22Rv1 (cell line): ENCODE results near the gene SLBP.

Experiments
- H3K27ac ChIP-seq: fragments of 450-650 bp; 2 replicates; pipeline ENCODE4 v1.5.1; 2017
- ZFX ChIP-seq: fragments of 450-650 bp; IDR thresholded peaks from 2 replicates; pipeline ENCODE4 v1.6.1; 2017; ENCODE audit warnings: antibody characterized with exemption, borderline replicate concordance
- TF ChIP-seq, protein P1 (sequence below): fragments of 450-650 bp; IDR thresholded peaks from 2 replicates; pipeline ENCODE4 v1.5.1; 2017; ENCODE audit warnings: mild to moderate bottlenecking

The SLBP gene

DNA sequence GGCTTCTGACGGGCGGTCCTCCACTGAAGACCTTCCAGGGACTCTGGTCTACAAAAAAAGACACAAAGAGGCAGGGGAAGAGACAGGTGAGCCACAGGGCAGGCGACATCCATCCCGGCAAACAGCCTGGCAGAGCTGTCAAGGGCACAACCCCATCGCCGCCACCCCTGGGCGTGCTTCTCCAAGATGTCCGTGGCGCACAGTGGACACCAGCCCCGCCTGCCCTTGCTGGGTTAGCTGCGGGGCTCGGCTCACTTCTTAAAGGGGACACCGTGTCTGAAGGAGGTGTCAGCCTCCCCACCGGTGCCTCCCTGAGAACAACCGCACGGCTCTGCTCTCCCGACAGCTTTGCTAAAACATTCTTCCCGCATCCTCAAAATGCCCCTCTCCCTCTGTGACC is 56.4 kb downstream of the SLBP start:
- TF ChIP-seq, protein P1, sequence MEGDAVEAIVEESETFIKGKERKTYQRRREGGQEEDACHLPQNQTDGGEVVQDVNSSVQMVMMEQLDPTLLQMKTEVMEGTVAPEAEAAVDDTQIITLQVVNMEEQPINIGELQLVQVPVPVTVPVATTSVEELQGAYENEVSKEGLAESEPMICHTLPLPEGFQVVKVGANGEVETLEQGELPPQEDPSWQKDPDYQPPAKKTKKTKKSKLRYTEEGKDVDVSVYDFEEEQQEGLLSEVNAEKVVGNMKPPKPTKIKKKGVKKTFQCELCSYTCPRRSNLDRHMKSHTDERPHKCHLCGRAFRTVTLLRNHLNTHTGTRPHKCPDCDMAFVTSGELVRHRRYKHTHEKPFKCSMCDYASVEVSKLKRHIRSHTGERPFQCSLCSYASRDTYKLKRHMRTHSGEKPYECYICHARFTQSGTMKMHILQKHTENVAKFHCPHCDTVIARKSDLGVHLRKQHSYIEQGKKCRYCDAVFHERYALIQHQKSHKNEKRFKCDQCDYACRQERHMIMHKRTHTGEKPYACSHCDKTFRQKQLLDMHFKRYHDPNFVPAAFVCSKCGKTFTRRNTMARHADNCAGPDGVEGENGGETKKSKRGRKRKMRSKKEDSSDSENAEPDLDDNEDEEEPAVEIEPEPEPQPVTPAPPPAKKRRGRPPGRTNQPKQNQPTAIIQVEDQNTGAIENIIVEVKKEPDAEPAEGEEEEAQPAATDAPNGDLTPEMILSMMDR = no peak
- no peak for TF ChIP-seq ZFX
- H3K27ac ChIP-seq = no peak overlapping the region

DNA sequence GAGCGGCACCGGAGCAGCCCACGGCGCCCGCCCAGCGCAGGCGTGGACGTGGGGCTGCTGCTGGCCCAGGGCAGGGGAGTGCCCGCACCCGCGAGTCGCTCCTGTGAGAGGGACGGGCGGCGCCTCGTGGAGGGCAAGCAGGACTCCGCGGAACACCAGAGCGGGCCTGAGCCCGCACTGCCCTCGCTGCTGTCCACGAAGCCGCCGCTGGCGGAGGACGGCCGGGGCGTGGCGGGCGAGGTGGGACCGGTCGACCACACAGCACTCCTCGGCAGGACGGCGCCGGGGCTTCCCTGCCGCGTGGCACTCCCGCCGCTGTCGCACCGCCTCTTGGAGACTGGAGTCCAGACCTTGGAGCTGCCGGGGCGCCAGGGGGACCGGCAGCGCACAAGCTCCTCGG is 57.0 kb downstream of the SLBP start:
- no peak overlapping the region for H3K27ac ChIP-seq
- TF ChIP-seq, protein P1 = no peak
- no peak for TF ChIP-seq ZFX

DNA sequence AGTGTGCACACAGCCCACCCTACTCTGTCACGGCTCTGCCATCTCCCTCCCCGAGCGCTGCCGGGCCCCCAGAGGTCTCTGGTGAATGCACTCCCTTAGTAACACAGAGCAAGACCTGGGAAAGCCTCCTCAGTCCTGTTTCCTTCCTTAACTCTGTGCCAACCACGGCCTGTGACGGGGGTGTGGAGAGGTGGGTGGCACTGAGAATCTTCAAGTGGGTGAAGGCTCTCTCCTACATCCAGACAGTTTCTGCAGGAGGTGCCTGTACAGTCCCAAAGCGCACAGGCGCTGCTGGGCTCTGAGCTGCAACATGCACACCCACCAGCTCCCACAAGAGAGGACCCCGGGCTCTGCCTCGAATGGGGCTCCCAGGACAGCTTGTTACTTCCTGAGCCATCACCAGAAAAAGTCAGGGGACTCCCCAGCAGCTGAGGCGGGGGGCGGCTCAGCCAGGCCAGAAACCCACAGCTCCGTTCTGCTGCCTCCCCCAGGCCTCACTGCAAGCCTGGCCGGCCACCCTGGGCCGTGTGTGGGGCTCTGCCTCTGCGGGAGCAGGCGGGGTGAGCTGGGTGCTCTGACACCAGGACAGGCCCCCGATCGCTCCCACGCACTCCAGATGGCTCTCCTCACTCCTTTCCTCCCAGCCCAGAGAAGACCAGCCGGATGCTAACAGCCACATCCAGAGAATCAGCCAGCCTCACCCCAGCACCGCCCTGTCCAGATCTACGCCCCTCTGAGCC is 57.7 kb downstream of the SLBP start:
- TF ChIP-seq, protein P1 = no peak
- TF ChIP-seq ZFX = no peak

DNA sequence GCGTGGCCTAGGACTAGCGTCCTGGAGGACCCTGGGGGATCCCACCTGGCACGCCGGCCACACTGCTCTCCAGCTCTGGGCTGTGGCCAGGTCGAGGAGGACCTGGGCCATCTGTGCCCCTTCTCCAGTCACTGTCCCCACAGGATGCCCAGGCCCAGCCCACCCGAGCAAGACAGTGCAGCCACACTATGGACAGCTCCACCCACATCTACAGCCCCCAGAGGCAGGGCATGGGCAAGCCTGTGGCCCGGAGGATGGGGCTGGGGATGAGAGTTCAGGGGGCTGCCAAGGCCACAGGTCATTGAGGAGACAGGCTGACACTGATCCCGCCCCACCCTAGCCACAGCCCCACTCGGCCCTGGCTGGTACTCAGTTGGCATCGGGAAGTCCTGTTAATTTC is 58.3 kb downstream of the SLBP start:
- no peak for TF ChIP-seq ZFX
- TF ChIP-seq, protein P1 = no peak
- no peak overlapping the region for H3K27ac ChIP-seq

More for the DNA sequence above, 57.7 kb downstream of the SLBP start:
- no peak overlapping the region for H3K27ac ChIP-seq

DNA sequence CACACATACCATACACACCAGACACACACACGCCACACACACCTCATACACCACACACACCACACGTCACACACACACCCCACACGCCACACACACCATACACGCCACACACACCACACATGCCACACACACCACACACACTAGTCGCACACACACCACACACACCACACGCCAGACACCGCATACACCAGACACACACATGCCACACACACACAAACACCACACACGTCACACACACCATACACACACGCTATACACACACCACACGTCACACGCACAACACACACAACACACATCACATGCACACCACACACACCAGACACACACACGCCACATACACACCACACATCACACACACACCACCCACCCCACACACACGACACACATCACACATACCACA is 60.0 kb downstream of the SLBP start:
- no peak for TF ChIP-seq ZFX
- no peak overlapping the region for H3K27ac ChIP-seq

DNA sequence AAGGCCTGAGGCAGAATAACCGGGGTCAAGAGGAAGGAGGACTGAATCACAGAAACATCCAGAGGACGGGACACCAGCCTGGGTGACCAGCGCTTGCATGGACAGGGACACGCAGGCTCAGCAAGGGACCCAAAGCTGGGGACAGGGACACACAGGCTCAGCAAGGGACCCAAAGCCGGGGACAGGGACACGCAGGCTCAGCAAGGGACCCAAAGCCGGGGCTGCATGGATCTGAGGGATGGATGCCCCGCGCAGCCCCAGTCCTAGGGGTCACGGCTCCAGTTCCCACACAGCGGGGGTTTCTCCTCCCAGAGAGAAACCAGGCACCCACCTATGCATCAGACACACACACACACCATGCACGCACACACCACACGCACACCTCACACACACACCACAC is 60.5 kb downstream of the SLBP start:
- H3K27ac ChIP-seq = no peak overlapping the region
- TF ChIP-seq, protein P1 = no peak
- no peak for TF ChIP-seq ZFX

DNA sequence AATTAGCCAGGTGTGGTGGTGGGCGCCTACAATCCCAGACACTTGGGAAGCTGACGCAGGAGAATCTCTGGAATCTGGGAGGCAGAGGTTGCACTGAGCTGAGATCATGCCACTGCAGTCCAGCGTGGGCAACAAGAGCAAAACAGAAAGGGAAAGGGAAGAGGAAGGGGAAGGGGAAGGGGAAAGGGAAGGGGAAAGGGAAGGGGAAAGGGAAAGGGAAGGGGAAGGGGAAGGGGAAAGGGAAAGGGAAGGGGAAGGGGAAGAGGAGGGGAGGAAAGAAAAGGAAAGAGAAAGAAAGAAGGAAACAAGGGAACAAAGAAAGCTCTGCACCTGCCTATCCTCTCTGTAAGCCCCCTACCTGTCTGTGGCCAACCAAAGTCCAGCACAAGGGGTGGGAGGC is 63.2 kb downstream of the SLBP start:
- TF ChIP-seq, protein P1 = no peak
- TF ChIP-seq ZFX = no peak

DNA sequence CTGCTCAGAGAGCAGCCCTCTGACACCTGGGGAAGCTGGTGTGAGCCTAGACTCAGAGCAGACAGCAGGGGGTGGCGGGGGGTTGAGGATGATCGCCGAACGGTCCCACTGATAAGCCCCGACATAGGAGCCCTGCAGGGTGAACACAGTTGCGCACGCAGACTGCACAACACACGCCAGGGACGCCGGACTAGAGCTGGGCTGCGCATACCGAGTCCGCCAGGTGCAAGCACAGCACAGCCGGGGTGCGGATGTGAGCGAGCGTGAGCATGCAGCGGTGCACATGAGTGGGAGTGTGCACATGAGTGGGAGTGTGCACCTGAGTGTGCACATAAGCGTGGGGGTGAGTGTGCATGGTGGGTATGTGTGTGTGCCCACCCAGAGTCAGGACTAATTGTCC is 64.7 kb downstream of the SLBP start:
- H3K27ac ChIP-seq = no peak overlapping the region

More for the DNA sequence above, 63.2 kb downstream of the SLBP start:
- H3K27ac ChIP-seq = no peak overlapping the region

More for the DNA sequence above, 64.7 kb downstream of the SLBP start:
- TF ChIP-seq ZFX = no peak
- TF ChIP-seq, protein P1 = no peak
